NCI-H446 treated with DMSO at 0.1 percent for 48 hours (cell line): Measurements from ENCODE around the gene RAB31.
A peak's percentile ranks its signal among the peaks of the same experiment; 100 is the strongest.
"Not testable (repeated sequence)": the region's sequence is repeated elsewhere in the genome, so short reads cannot be mapped to it uniquely, and the experiment has no call there.

ENCODE experiments used
- DNase-seq: peaks from one replicate; lab custom pipeline; 2025; lab: John Stamatoyannopoulos, UW

RAB31 gene

GRCh38 chr18:9760641-9761040 lies 52.5 kb downstream of the RAB31 start:
- DNase-seq: no peak

GRCh38 chr18:9762526-9762925 lies 54.4 kb downstream of the RAB31 start:
- DNase-seq: no peak

GRCh38 chr18:9763157-9763556 lies 55.1 kb downstream of the RAB31 start:
- DNase-seq: no peak

GRCh38 chr18:9764011-9764481 lies 55.9 kb downstream of the RAB31 start:
- DNase-seq: no peak

GRCh38 chr18:9765501-9765900 lies 57.4 kb downstream of the RAB31 start:
- no peak for DNase-seq

GRCh38 chr18:9766076-9766481 lies 58.0 kb downstream of the RAB31 start:
- DNase-seq: no peak

- DNase-seq: no peak
Measured at GRCh38 chr18:9766740-9767139, 58.6 kb downstream of the RAB31 start.

GRCh38 chr18:9768071-9768691 lies 60.1 kb downstream of the RAB31 start:
- DNase-seq: not testable (repeated sequence)

GRCh38 chr18:9770111-9770510 lies 62.0 kb downstream of the RAB31 start:
- not testable (repeated sequence) for DNase-seq

GRCh38 chr18:9771261-9771976 lies 63.3 kb downstream of the RAB31 start:
- no peak for DNase-seq

- no peak for DNase-seq
Measured at GRCh38 chr18:9771977-9772660, 64.0 kb downstream of the RAB31 start.

GRCh38 chr18:9772847-9773677 lies 65.0 kb downstream of the RAB31 start:
- DNase-seq: no peak

GRCh38 chr18:9774150-9774549 lies 66.0 kb downstream of the RAB31 start:
- DNase-seq: no peak

- no peak for DNase-seq
Measured at GRCh38 chr18:9775178-9775577, 67.1 kb downstream of the RAB31 start.

- no peak for DNase-seq
Measured at GRCh38 chr18:9779630-9780029, 71.5 kb downstream of the RAB31 start.

- peak; percentile 71 for DNase-seq
Measured at GRCh38 chr18:9782073-9782857, 74.2 kb downstream of the RAB31 start.

- DNase-seq: no peak
Measured at GRCh38 chr18:9786631-9787030, 78.5 kb downstream of the RAB31 start.

- no peak for DNase-seq
Measured at GRCh38 chr18:9787036-9787435, 78.9 kb downstream of the RAB31 start.

GRCh38 chr18:9787712-9788111 lies 79.6 kb downstream of the RAB31 start:
- DNase-seq: no peak

GRCh38 chr18:9788140-9788539 lies 80.0 kb downstream of the RAB31 start:
- DNase-seq: no peak

- DNase-seq: no peak
Measured at GRCh38 chr18:9788860-9789259, 80.8 kb downstream of the RAB31 start.
